HFF-Myc (cell line): ENCODE data around the gene LHX8.

Experiments
- DNase-seq: peaks from one replicate; pipeline ENCODE4 v3.0.0-alpha.2; 2011; ENCODE audit warnings: low read depth; ENCODE audit errors: extremely low read depth
- H3K4me3 ChIP-seq: replicated peaks from 2 replicates; pipeline ENCODE4 v1.5.1; 2011; ENCODE audit warnings: low read depth, mild to moderate bottlenecking, control low read depth, low read length
- TF ChIP-seq, protein P1 (sequence below): IDR thresholded peaks from 2 replicates; pipeline ENCODE4 v1.5.1; 2012; ENCODE audit warnings: mild to moderate bottlenecking, low read depth, low read length, control low read depth; ENCODE audit errors: missing control alignments

Gene LHX8

GRCh38 chr1:75127916-75128717, 6.1 kb upstream of the LHX8 start:
- DNase-seq: no peak
- H3K4me3 ChIP-seq: no peak overlapping the region
- TF ChIP-seq, protein P1, sequence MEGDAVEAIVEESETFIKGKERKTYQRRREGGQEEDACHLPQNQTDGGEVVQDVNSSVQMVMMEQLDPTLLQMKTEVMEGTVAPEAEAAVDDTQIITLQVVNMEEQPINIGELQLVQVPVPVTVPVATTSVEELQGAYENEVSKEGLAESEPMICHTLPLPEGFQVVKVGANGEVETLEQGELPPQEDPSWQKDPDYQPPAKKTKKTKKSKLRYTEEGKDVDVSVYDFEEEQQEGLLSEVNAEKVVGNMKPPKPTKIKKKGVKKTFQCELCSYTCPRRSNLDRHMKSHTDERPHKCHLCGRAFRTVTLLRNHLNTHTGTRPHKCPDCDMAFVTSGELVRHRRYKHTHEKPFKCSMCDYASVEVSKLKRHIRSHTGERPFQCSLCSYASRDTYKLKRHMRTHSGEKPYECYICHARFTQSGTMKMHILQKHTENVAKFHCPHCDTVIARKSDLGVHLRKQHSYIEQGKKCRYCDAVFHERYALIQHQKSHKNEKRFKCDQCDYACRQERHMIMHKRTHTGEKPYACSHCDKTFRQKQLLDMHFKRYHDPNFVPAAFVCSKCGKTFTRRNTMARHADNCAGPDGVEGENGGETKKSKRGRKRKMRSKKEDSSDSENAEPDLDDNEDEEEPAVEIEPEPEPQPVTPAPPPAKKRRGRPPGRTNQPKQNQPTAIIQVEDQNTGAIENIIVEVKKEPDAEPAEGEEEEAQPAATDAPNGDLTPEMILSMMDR: peak; percentile 19

DNA sequence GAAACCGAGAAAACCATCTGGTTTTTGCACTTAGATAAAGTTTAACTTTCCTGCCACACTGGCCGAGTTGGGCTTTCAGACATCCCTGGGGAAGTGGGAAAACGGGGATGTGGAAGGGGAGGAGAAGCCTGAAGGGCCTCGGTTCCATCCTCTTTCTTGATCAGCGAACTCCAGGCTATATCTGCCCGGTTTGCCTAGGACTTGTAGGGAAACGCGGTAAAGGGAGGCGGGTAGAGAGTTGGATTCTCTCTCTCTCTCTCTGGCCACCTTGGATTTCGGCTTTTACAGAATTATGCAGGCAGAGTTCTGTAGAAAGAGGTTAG, 4.6 kb upstream of the LHX8 start:
- TF ChIP-seq, protein P1: no peak
- DNase-seq: no peak
- no peak overlapping the region for H3K4me3 ChIP-seq

DNA sequence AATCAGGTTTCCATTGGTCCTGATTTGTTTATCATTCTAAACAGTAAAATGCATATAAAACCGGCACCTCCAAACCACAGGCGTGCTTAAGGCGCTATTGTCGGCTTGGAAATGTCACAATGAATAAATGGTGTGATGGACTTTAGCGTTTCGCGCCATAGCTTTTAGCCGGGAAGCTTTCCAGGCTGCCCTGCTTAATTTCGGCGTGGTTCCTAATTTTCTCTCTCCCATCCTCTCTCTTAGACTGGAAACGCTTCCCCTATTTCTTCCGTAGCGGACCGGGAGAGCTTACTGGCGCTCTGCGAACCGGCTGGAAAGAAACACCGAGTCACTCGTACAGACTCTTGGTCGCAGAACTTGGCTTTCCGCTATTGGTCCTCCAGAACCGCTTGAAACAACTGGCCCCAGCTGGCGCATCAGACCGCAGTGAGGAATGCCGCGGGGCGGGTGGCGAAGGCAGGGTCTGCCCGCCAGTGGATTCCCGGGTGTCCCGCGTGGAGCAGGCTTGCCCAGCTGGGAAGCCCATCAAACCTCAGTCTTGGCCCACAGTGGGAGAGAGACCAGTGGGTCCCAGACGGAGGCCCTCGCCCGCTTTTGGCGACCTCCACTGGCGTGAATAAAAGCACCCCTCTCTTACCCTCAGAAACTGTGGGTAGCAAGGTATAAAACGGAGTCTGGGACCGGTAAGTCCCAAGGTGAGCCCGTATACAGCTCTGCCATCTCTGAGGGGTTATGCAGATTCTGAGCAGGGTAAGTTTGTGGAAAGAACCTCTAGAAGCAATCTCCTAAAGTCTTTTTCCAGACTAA, 4.0 kb upstream of the LHX8 start:
- H3K4me3 ChIP-seq: no peak overlapping the region
- DNase-seq: no peak
- TF ChIP-seq, protein P1: no peak

DNA sequence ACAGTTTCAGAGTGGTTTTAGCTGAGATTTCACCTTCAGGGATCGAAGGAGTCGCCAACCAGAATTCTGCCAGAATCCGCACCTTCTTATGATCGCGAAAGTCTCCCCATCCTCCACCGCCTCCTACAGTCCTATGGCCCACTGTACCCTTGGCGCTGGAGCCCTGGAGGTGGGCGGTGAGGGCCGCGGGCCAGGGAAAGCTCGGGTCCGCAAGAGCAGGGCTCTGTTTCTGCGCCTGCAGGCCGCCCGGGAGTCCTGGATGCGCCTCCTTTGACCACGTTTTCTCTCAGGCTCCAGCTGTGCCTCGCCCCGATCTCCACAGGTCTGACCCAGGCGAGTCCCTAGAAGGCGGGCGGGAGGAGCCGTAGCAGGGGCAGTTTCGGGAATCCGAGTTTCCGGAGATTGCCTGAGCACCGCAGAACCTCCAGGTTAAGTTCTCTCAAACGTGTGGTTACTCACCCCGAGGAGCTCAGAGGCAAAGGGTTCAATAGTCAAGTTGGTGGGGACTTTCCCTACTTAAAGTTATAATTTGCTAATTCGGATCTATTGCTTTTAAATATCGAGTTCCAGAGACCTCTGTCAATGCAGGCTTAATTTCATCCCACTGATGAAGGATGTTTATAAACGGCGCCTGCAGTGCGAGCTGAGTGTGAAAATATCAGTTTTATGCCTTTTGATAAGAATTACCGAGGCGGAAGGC, 3.2 kb upstream of the LHX8 start:
- TF ChIP-seq, protein P1: no peak
- DNase-seq: no peak
- H3K4me3 ChIP-seq: no peak overlapping the region

- no peak for DNase-seq
- H3K4me3 ChIP-seq: no peak overlapping the region
- TF ChIP-seq, protein P1: no peak
Measured at GRCh38 chr1:75131565-75132241, 2.5 kb upstream of the LHX8 start.

DNA sequence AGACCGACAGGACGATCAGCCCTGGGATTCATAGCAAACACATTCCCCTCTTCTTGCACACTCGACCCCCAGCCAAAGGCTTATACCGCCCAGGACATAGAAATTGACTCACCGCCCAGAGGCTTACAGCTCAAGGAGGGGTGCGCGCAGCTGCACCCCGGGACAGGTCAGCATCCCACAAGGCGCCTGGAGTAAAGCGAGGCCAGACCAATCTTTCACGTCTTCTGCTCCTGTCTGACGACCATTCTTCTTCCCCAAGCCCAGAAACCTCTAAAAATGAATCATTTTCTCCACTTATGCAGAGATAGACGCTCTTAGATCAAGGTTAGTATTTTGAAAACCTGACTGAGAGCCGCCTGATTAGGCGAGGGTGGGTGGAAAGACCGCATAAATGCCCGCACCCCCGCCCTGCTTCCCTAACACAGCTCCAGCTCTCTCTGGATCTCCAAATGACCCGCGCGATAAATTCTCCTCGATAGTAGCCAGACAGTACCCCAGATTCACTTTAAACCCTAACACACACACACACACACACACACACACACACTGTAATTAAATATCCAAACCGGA, 1.9 kb upstream of the LHX8 start:
- DNase-seq: no peak
- TF ChIP-seq, protein P1: no peak
- H3K4me3 ChIP-seq: no peak overlapping the region
